Gastrocnemius medialis (tissue), 4 donors: Measurements from ENCODE around the gene COL4A3.

Experiments used
- POLR2A ChIP-seq, 2 donors: fragments of 450-650 bp; IDR thresholded peaks; one replicate each; pipeline ENCODE4 v1.6.1; 2017; ENCODE audit warnings: antibody characterized with exemption in 2 of 2, mild to moderate bottlenecking in 2 of 2, moderate library complexity in 2 of 2
- TF ChIP-seq, protein P1 (sequence below), 5 experiments: fragments of 450-650 bp in 3 of 5; fragments of 200-600 bp in 2 of 5; sonication (generic) in 2 of 5; IDR thresholded peaks in 4 of 5; conservative IDR thresholded peaks in 1 of 5; 1 replicate in 4 of 5; 2 replicates in 1 of 5; pipeline ENCODE4 v1.5.1; 2016 to 2019; ENCODE audit warnings: antibody characterized with exemption in 5 of 5, mild to moderate bottlenecking in 3 of 5, moderate library complexity in 3 of 5

DNA sequence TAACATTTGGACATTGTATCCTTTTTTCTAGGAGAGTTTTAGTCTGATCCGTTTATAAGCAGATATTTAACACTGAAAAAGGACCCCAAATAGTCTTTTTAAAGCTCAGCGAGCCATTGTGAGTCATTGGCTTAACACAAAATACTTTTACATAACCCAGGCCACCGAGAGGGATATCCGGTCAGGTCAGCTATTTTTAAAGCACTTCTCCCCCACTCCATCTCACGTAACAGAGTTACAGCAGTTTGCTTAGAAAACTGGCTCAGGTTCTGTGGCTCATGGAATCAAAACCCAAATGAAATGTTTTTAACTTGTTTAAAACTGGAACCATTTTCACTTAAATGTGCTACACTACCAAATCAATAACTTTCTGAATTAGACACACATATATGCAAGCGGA lies 23.9 kb downstream of the COL4A3 start:
- TF ChIP-seq, protein P1, sequence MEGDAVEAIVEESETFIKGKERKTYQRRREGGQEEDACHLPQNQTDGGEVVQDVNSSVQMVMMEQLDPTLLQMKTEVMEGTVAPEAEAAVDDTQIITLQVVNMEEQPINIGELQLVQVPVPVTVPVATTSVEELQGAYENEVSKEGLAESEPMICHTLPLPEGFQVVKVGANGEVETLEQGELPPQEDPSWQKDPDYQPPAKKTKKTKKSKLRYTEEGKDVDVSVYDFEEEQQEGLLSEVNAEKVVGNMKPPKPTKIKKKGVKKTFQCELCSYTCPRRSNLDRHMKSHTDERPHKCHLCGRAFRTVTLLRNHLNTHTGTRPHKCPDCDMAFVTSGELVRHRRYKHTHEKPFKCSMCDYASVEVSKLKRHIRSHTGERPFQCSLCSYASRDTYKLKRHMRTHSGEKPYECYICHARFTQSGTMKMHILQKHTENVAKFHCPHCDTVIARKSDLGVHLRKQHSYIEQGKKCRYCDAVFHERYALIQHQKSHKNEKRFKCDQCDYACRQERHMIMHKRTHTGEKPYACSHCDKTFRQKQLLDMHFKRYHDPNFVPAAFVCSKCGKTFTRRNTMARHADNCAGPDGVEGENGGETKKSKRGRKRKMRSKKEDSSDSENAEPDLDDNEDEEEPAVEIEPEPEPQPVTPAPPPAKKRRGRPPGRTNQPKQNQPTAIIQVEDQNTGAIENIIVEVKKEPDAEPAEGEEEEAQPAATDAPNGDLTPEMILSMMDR (IDR thresholded peaks at IDR 0.05 in 4 of 5, conservative IDR thresholded peaks at IDR 0.05 in 1 of 5), result no peak
- TF ChIP-seq POLR2A (IDR thresholded peaks at IDR 0.05), result no peak
